Sigmoid colon (tissue), 4 donors: ENCODE data around the gene KIDINS220.

Source experiments
- EP300 ChIP-seq, 4 donors: sonication (generic); formaldehyde crosslinking; IDR thresholded peaks; one replicate each; pipeline ENCODE4 v1.6.1; 2017; ENCODE audit warnings: antibody characterized with exemption in 4 of 4
- POLR2A ChIP-seq, 2 donors: fragments of 450-650 bp; IDR thresholded peaks; one replicate each; pipeline ENCODE4 v1.6.1; 2016; ENCODE audit warnings: antibody characterized with exemption in 2 of 2, mild to moderate bottlenecking in 2 of 2, moderate library complexity in 2 of 2
- POLR2AphosphoS5 ChIP-seq, 4 donors: sonication (generic); formaldehyde crosslinking; IDR thresholded peaks; one replicate each; pipeline ENCODE4 v1.6.1; 2017; ENCODE audit warnings: antibody characterized with exemption in 4 of 4
- TF ChIP-seq, protein P1 (sequence below), 4 experiments: fragments of 450-650 bp in 3 of 4; fragments of 200-600 bp in 1 of 4; IDR thresholded peaks; one replicate each; pipeline ENCODE4 v1.5.1; 2016 to 2019; ENCODE audit warnings: antibody characterized with exemption in 4 of 4, mild to moderate bottlenecking in 3 of 4, moderate library complexity in 2 of 4

DNA sequence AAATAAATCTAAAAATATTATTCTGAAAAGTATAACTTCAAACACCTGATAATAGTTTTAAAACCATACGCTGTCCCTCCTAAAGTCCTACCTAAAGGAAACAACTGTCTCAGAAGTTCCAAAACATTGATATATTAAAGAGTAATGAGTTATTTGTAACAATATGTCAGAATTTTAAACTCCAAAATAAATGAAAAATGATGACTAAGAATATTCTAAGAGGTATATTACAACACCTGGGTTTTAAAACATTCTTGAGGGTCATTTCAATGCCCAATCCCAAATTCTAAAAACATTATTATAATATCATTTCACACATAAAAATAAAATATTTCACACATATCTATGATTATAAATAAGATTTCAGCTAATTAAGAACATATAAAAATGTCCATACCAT, 20.2 kb downstream of the KIDINS220 start:
- TF ChIP-seq, protein P1, sequence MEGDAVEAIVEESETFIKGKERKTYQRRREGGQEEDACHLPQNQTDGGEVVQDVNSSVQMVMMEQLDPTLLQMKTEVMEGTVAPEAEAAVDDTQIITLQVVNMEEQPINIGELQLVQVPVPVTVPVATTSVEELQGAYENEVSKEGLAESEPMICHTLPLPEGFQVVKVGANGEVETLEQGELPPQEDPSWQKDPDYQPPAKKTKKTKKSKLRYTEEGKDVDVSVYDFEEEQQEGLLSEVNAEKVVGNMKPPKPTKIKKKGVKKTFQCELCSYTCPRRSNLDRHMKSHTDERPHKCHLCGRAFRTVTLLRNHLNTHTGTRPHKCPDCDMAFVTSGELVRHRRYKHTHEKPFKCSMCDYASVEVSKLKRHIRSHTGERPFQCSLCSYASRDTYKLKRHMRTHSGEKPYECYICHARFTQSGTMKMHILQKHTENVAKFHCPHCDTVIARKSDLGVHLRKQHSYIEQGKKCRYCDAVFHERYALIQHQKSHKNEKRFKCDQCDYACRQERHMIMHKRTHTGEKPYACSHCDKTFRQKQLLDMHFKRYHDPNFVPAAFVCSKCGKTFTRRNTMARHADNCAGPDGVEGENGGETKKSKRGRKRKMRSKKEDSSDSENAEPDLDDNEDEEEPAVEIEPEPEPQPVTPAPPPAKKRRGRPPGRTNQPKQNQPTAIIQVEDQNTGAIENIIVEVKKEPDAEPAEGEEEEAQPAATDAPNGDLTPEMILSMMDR (IDR thresholded peaks at IDR 0.05) = no peak
- TF ChIP-seq EP300 (IDR thresholded peaks at IDR 0.05) = no peak
- no peak for TF ChIP-seq POLR2A (IDR thresholded peaks at IDR 0.05)
- no peak for TF ChIP-seq POLR2AphosphoS5 (IDR thresholded peaks at IDR 0.05)
